GM23338 (cell line): ENCODE measurements around the gene TMEM221. TPM values are rescaled to one million over a fixed set of nuclear protein-coding genes. Genes with fewer than 3 reads are reported as not detected.
A peak's percentile ranks its signal among the peaks of the same experiment; 100 is the strongest.

Source experiments
- ATAC-seq: fragments of 200-7000 bp; cut with Tn5 transposase; 3 replicates; pipeline ENCODE4 v1.9.1; 2020
- DNase-seq: peaks from one replicate; pipeline ENCODE4 v3.0.0-alpha.2; 2015; ENCODE audit warnings: low spot score
- H2AFZ ChIP-seq: fragments of 200-600 bp; sonication (generic); 2 replicates; pipeline ENCODE4 v1.8.0; 2016; ENCODE audit warnings: antibody characterized with exemption, mild to moderate bottlenecking, moderate library complexity
- H3F3A ChIP-seq: fragments of 200-600 bp; sonication (generic); replicated peaks from 2 replicates; pipeline ENCODE4 v1.8.0; 2017; ENCODE audit warnings: antibody characterized with exemption, mixed run types, low read depth
- H3K27ac ChIP-seq: fragments of 200-600 bp; sonication (generic); 2 replicates; pipeline ENCODE4 v1.6.1; 2016; ENCODE audit warnings: low read depth
- H3K27me3 ChIP-seq: fragments of 200-600 bp; sonication (generic); 2 replicates; pipeline ENCODE4 v1.8.0; 2016; ENCODE audit warnings: mild to moderate bottlenecking, mixed run types, moderate library complexity; ENCODE audit not compliant: insufficient read depth
- H3K36me3 ChIP-seq: fragments of 200-600 bp; sonication (generic); 2 replicates; pipeline ENCODE4 v1.8.0; 2016; ENCODE audit warnings: mild to moderate bottlenecking; ENCODE audit not compliant: insufficient read depth
- H3K4me1 ChIP-seq: fragments of 200-600 bp; sonication (generic); 2 replicates; pipeline ENCODE4 v1.8.0; 2016; ENCODE audit warnings: mild to moderate bottlenecking, moderate library complexity; ENCODE audit not compliant: insufficient read depth
- H3K4me2 ChIP-seq: fragments of 200-600 bp; sonication (generic); 2 replicates; pipeline ENCODE4 v1.7.1; 2017; ENCODE audit warnings: mixed run types
- H3K4me3 ChIP-seq: fragments of 200-600 bp; sonication (generic); 2 replicates; pipeline ENCODE4 v1.6.1; 2016; ENCODE audit warnings: mixed run types
- H3K79me2 ChIP-seq: fragments of 200-600 bp; sonication (generic); replicated peaks from 2 replicates; pipeline ENCODE4 v1.8.0; 2017; ENCODE audit warnings: mild to moderate bottlenecking; ENCODE audit not compliant: insufficient read depth
- H3K9me2 ChIP-seq: fragments of 200-600 bp; sonication (generic); 2 replicates; pipeline ENCODE4 v1.8.0; 2017; ENCODE audit not compliant: insufficient read depth
- H4K20me1 ChIP-seq: fragments of 200-600 bp; sonication (generic); replicated peaks from 2 replicates; pipeline ENCODE4 v1.8.0; 2017; ENCODE audit warnings: mild to moderate bottlenecking; ENCODE audit not compliant: insufficient read depth
- H3K27ac Mint-ChIP-seq: 2 replicates; pipeline ENCODE4 v1.8.0; 2020; ENCODE audit warnings: inconsistent platforms, mild to moderate bottlenecking, moderate library complexity, mixed read lengths
- H3K27me3 Mint-ChIP-seq: 3 replicates; pipeline ENCODE4 v1.8.0; 2022; ENCODE audit warnings: low read depth, mild to moderate bottlenecking, moderate library complexity, mixed read lengths, inconsistent platforms; ENCODE audit not compliant: insufficient read depth, poor library complexity
- H3K36me3 Mint-ChIP-seq: 3 replicates; pipeline ENCODE4 v1.8.0; 2021; ENCODE audit warnings: low read depth, mild to moderate bottlenecking, inconsistent platforms, moderate library complexity, mixed read lengths
- H3K4me1 Mint-ChIP-seq: 3 replicates; pipeline ENCODE4 v1.8.0; 2020; ENCODE audit warnings: mild to moderate bottlenecking, inconsistent platforms, mixed read lengths
- H3K4me3 Mint-ChIP-seq: 3 replicates; pipeline ENCODE4 v1.8.0; 2021; ENCODE audit warnings: moderate library complexity, mild to moderate bottlenecking, inconsistent platforms, mixed read lengths
- H3K9me3 Mint-ChIP-seq: 3 replicates; pipeline ENCODE4 v1.8.0; 2020; ENCODE audit warnings: moderate library complexity, mild to moderate bottlenecking, inconsistent platforms, mixed read lengths
- CREB1 ChIP-seq: fragments of 250-450 bp; sonication (Bioruptor Pico); IDR thresholded peaks from 2 replicates; pipeline ENCODE4 v1.5.0; 2020; ENCODE audit warnings: low read depth, mild to moderate bottlenecking, moderate library complexity
- CTCF ChIP-seq, 2 experiments: fragments of 200-600 bp in 1 of 2; sonication (generic) in 1 of 2; conservative IDR thresholded peaks; 2 replicates each; pipeline versions ENCODE4 v1.5.1 to v1.6.1; 2016 to 2017; ENCODE audit warnings: antibody characterized with exemption in 2 of 2, low read depth in 2 of 2, mild to moderate bottlenecking in 2 of 2, moderate library complexity in 1 of 2
- EZH2 ChIP-seq: fragments of 200-600 bp; sonication (generic); IDR thresholded peaks from one replicate; pipeline ENCODE4 v1.8.0; 2017; ENCODE audit warnings: antibody characterized with exemption, mild to moderate bottlenecking, low read depth; ENCODE audit not compliant: unreplicated experiment
- EZH2phosphoT487 ChIP-seq: fragments of 200-600 bp; sonication (generic); IDR thresholded peaks from one replicate; pipeline ENCODE4 v1.8.1; 2018; ENCODE audit warnings: antibody characterized with exemption; ENCODE audit not compliant: unreplicated experiment
- JUNB ChIP-seq: IDR thresholded peaks from one replicate; pipeline ENCODE4 v1.6.1; 2016; ENCODE audit warnings: antibody characterized with exemption; ENCODE audit not compliant: unreplicated experiment
- NANOG ChIP-seq: IDR thresholded peaks from 2 replicates; pipeline ENCODE4 v1.6.1; 2016; ENCODE audit warnings: antibody characterized with exemption, borderline replicate concordance
- POLR2AphosphoS5 ChIP-seq: IDR thresholded peaks from 2 replicates; pipeline ENCODE4 v1.6.1; 2016; ENCODE audit warnings: antibody characterized with exemption, low read depth
- REST ChIP-seq: IDR thresholded peaks from one replicate; pipeline ENCODE4 v1.6.1; 2018; ENCODE audit warnings: antibody characterized with exemption; ENCODE audit not compliant: unreplicated experiment
- STAT1 ChIP-seq: IDR thresholded peaks from one replicate; pipeline ENCODE4 v1.6.1; 2016; ENCODE audit warnings: antibody characterized with exemption; ENCODE audit not compliant: unreplicated experiment
- ZNF114 ChIP-seq: fragments of 250-450 bp; sonication (Bioruptor Pico); IDR thresholded peaks from 2 replicates; pipeline ENCODE4 v1.5.0; 2020; ENCODE audit warnings: mild to moderate bottlenecking, moderate library complexity
- ZNF331 ChIP-seq: fragments of 250-450 bp; sonication (Bioruptor Pico); IDR thresholded peaks from 2 replicates; pipeline ENCODE4 v1.5.0; 2020; ENCODE audit warnings: low read depth, mild to moderate bottlenecking, moderate library complexity
- polyA plus RNA-seq: library from polyadenylated mRNA; unstranded; fragments of >200 nt; fragmentation: Nextera tagmentation; extraction: Ambion mirVana; gene quantifications from 2 replicates; pipeline ENCODE4 v1.2.1, GENCODE V29; 2016
- total RNA-seq: library from RNA; depleted of rRNA; stranded (reverse); fragments of >200 nt; shearing (Covaris generic); gene quantifications from 2 replicates; pipeline ENCODE4 v1.2.3, GENCODE V29; 2014
- TF ChIP-seq, protein P1 (sequence below): IDR thresholded peaks from 2 replicates; pipeline ENCODE4 v1.6.1; 2016; ENCODE audit warnings: antibody characterized with exemption
- TF ChIP-seq, protein P2 (sequence below): fragments of 250-450 bp; sonication (Bioruptor Pico); IDR thresholded peaks from 2 replicates; pipeline ENCODE4 v1.5.0; 2020; ENCODE audit warnings: mild to moderate bottlenecking, moderate library complexity

The TMEM221 gene
- total and polyA plus RNA-seq, 2 experiments from 2014 or later, result 0.40 to 0.90 TPM

GRCh38 chr19:17391371-17392151 is 56.9 kb downstream of the TMEM221 start:
- no peaks in the 10 kb centered on the region; the same call in 2 of the 3 replicates for H3K36me3 Mint-ChIP-seq
- H3K4me3 ChIP-seq, result peak overlapping the region; percentile 86
- peaks cover 10% of the 10 kb centered on the region for H3K4me1 Mint-ChIP-seq
- H3K27ac Mint-ChIP-seq, result peak overlapping the region; percentile 72; the same call in 1 of the 2 replicates
- no peaks in the 10 kb centered on the region for H3K36me3 ChIP-seq
- no peak overlapping the region for H3K27ac ChIP-seq
- peak; percentile 24 for ATAC-seq
- peak overlapping the region; percentile 94 for H3K4me3 Mint-ChIP-seq
- H3K9me3 Mint-ChIP-seq, result peaks cover 14% of the 10 kb centered on the region
- DNase-seq, result peak; percentile 49
- H3K4me2 ChIP-seq, result peak overlapping the region; percentile 98
- peaks cover 9% of the 10 kb centered on the region; the same call in 1 of the 2 replicates for H3K4me1 ChIP-seq
- TF ChIP-seq EZH2 (no peak), NANOG (no peak), EZH2phosphoT487 (no peak), ZNF331 (CRISPR knock-in tag) (no peak), CREB1 (CRISPR knock-in tag) (no peak), CTCF (conservative IDR thresholded peaks at IDR 0.05; ENCODE audit: low read depth in 2 of 2) (no peak), JUNB (no peak), STAT1 (no peak), ZNF114 (CRISPR knock-in tag) (no peak), POLR2AphosphoS5 (no peak), REST (no peak)
- TF ChIP-seq, protein P1, sequence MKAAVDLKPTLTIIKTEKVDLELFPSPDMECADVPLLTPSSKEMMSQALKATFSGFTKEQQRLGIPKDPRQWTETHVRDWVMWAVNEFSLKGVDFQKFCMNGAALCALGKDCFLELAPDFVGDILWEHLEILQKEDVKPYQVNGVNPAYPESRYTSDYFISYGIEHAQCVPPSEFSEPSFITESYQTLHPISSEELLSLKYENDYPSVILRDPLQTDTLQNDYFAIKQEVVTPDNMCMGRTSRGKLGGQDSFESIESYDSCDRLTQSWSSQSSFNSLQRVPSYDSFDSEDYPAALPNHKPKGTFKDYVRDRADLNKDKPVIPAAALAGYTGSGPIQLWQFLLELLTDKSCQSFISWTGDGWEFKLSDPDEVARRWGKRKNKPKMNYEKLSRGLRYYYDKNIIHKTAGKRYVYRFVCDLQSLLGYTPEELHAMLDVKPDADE, result no peak
- TF ChIP-seq, protein P2, sequence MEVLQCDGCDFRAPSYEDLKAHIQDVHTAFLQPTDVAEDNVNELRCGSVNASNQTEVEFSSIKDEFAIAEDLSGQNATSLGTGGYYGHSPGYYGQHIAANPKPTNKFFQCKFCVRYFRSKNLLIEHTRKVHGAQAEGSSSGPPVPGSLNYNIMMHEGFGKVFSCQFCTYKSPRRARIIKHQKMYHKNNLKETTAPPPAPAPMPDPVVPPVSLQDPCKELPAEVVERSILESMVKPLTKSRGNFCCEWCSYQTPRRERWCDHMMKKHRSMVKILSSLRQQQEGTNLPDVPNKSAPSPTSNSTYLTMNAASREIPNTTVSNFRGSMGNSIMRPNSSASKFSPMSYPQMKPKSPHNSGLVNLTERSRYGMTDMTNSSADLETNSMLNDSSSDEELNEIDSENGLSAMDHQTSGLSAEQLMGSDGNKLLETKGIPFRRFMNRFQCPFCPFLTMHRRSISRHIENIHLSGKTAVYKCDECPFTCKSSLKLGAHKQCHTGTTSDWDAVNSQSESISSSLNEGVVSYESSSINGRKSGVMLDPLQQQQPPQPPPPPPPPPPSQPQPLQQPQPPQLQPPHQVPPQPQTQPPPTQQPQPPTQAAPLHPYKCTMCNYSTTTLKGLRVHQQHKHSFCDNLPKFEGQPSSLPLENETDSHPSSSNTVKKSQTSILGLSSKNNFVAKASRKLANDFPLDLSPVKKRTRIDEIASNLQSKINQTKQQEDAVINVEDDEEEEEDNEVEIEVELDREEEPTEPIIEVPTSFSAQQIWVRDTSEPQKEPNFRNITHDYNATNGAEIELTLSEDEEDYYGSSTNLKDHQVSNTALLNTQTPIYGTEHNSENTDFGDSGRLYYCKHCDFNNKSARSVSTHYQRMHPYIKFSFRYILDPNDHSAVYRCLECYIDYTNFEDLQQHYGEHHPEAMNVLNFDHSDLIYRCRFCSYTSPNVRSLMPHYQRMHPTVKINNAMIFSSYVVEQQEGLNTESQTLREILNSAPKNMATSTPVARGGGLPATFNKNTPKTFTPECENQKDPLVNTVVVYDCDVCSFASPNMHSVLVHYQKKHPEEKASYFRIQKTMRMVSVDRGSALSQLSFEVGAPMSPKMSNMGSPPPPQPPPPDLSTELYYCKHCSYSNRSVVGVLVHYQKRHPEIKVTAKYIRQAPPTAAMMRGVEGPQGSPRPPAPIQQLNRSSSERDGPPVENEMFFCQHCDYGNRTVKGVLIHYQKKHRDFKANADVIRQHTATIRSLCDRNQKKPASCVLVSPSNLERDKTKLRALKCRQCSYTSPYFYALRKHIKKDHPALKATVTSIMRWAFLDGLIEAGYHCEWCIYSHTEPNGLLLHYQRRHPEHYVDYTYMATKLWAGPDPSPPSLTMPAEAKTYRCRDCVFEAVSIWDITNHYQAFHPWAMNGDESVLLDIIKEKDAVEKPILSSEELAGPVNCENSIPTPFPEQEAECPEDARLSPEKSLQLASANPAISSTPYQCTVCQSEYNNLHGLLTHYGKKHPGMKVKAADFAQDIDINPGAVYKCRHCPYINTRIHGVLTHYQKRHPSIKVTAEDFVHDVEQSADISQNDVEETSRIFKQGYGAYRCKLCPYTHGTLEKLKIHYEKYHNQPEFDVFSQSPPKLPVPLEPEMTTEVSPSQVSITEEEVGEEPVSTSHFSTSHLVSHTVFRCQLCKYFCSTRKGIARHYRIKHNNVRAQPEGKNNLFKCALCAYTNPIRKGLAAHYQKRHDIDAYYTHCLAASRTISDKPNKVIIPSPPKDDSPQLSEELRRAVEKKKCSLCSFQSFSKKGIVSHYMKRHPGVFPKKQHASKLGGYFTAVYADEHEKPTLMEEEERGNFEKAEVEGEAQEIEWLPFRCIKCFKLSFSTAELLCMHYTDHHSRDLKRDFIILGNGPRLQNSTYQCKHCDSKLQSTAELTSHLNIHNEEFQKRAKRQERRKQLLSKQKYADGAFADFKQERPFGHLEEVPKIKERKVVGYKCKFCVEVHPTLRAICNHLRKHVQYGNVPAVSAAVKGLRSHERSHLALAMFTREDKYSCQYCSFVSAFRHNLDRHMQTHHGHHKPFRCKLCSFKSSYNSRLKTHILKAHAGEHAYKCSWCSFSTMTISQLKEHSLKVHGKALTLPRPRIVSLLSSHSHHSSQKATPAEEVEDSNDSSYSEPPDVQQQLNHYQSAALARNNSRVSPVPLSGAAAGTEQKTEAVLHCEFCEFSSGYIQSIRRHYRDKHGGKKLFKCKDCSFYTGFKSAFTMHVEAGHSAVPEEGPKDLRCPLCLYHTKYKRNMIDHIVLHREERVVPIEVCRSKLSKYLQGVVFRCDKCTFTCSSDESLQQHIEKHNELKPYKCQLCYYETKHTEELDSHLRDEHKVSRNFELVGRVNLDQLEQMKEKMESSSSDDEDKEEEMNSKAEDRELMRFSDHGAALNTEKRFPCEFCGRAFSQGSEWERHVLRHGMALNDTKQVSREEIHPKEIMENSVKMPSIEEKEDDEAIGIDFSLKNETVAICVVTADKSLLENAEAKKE (CRISPR knock-in tag), result no peak
- H3K27me3 Mint-ChIP-seq, result peaks cover 12% of the 10 kb centered on the region
- H3F3A ChIP-seq, result peaks cover 20% of the 10 kb centered on the region
- no peaks in the 10 kb centered on the region for H3K79me2 ChIP-seq
- H3K27me3 ChIP-seq, result peaks cover 10% of the 10 kb centered on the region; the same call in 1 of the 2 replicates
- H2AFZ ChIP-seq, result peak overlapping the region; percentile 97
- no peaks in the 10 kb centered on the region for H3K9me2 ChIP-seq
- no peaks in the 10 kb centered on the region; the same call in 1 of the 2 replicates for H4K20me1 ChIP-seq
